GM11168 (cell line): ENCODE data around the gene CALHM4.

ENCODE experiments used
- in situ Hi-C: fragments of 300-500 bp; cut with MboI; formaldehyde crosslinking; loops from one replicate; pipeline ENCODE4 v1.12.0; 2022; ENCODE audit warnings: low sequenced_read_pairs; ENCODE audit not compliant: unreplicated experiment

Gene CALHM4

GRCh38 chr6:116553451-116553850, at the start of gene CALHM4:
TSS of gene CALHM4 (plus strand) at chr6:116553751. CDS start at chr6:116553794, 43 bp downstream.
- in situ Hi-C loops, result no loop called here

- in situ Hi-C loops, result no loop called here
Observed at GRCh38 chr6:116507324-116507723, 46.2 kb upstream of the CALHM4 start.

- in situ Hi-C loops, result no loop called here
Observed at GRCh38 chr6:116508527-116508926, 45.0 kb upstream of the CALHM4 start.

- in situ Hi-C loops, result no loop called here
Observed at GRCh38 chr6:116511424-116512110, 42.0 kb upstream of the CALHM4 start, which contains the start of gene CALHM5. TSS of gene CALHM5 (plus strand) at chr6:116511639. CDS start at chr6:116511697, 58 bp downstream.

GRCh38 chr6:116512111-116512559, 41.4 kb upstream of the CALHM4 start:
- in situ Hi-C loops, result no loop called here

GRCh38 chr6:116512734-116513133, 40.8 kb upstream of the CALHM4 start:
- in situ Hi-C loops, result no loop called here

GRCh38 chr6:116513224-116513875, 40.2 kb upstream of the CALHM4 start:
- in situ Hi-C loops, result no loop called here

- in situ Hi-C loops, result no loop called here
Observed at GRCh38 chr6:116514111-116514510, 39.4 kb upstream of the CALHM4 start.

GRCh38 chr6:116515141-116515540, 38.4 kb upstream of the CALHM4 start:
- in situ Hi-C loops, result no loop called here

- in situ Hi-C loops, result no loop called here
Observed at GRCh38 chr6:116518621-116519368, 34.8 kb upstream of the CALHM4 start.

- in situ Hi-C loops, result no loop called here
Observed at GRCh38 chr6:116522896-116523295, 30.7 kb upstream of the CALHM4 start.

GRCh38 chr6:116524236-116524635, 29.3 kb upstream of the CALHM4 start:
- in situ Hi-C loops, result no loop called here

GRCh38 chr6:116528133-116528532, 25.4 kb upstream of the CALHM4 start:
- in situ Hi-C loops, result no loop called here

GRCh38 chr6:116528780-116529179, 24.8 kb upstream of the CALHM4 start:
- in situ Hi-C loops, result no loop called here

- in situ Hi-C loops, result no loop called here
Observed at GRCh38 chr6:116529466-116530290, 23.9 kb upstream of the CALHM4 start.

GRCh38 chr6:116530436-116530835, 23.1 kb upstream of the CALHM4 start:
- in situ Hi-C loops, result no loop called here

GRCh38 chr6:116531675-116532570, 21.6 kb upstream of the CALHM4 start:
- in situ Hi-C loops, result no loop called here

GRCh38 chr6:116533233-116533957, 20.2 kb upstream of the CALHM4 start:
- in situ Hi-C loops, result no loop called here

GRCh38 chr6:116535109-116535508, 18.4 kb upstream of the CALHM4 start:
- in situ Hi-C loops, result no loop called here
